Measurements from ENCODE around the gene ETNK2. TPM values are rescaled to one million over a fixed set of nuclear protein-coding genes. Genes with fewer than 3 reads are reported as not detected.

ETNK2 gene
- 1.4 TPM for polyA plus RNA-seq (2012; ENCODE audit: insufficient read length, low read depth)

- TF ChIP-seq POLR2AphosphoS5 (IDR thresholded peaks at IDR 0.05; ENCODE audit: low read depth, low read length) (no peak), FOXP2 (optimal IDR thresholded peaks at IDR 0.05; ENCODE audit: borderline replicate concordance, extremely low read depth, extremely low read length, insufficient read depth) (peak; percentile 22)
Measured at GRCh38 chr1:204151552-204152309, at the start of gene ETNK2. ETNK2 (minus strand) TSS chr1:204152044; CDS start chr1:204151852, 192 bp downstream.

- TF ChIP-seq POLR2AphosphoS5 (IDR thresholded peaks at IDR 0.05; ENCODE audit: low read depth, low read length) (no peak), REST (IDR thresholded peaks at IDR 0.05; ENCODE audit: insufficient read depth in 1 of 2, low read depth in 2 of 2, low read length in 2 of 2) (no peak), TAF1 (IDR thresholded peaks at IDR 0.05; ENCODE audit: borderline replicate concordance, insufficient read depth, low read length) (no peak), SIN3A (IDR thresholded peaks at IDR 0.05; ENCODE audit: borderline replicate concordance, insufficient read depth, low read length) (no peak), FOXP2 (optimal IDR thresholded peaks at IDR 0.05; ENCODE audit: borderline replicate concordance, extremely low read depth, extremely low read length, insufficient read depth) (no peak)
Measured at GRCh38 chr1:204201348-204202040, 49.6 kb upstream of the ETNK2 start.

GRCh38 chr1:204199579-204199978 lies 47.7 kb upstream of the ETNK2 start:
- TF ChIP-seq SIN3A (IDR thresholded peaks at IDR 0.05; ENCODE audit: borderline replicate concordance, insufficient read depth, low read length): no peak
- TF ChIP-seq REST (IDR thresholded peaks at IDR 0.05; ENCODE audit: insufficient read depth in 1 of 2, low read depth in 2 of 2, low read length in 2 of 2): no peak
- TF ChIP-seq POLR2AphosphoS5 (IDR thresholded peaks at IDR 0.05; ENCODE audit: low read depth, low read length): no peak
- no peak for TF ChIP-seq TAF1 (IDR thresholded peaks at IDR 0.05; ENCODE audit: borderline replicate concordance, insufficient read depth, low read length)
- TF ChIP-seq FOXP2 (optimal IDR thresholded peaks at IDR 0.05; ENCODE audit: borderline replicate concordance, extremely low read depth, extremely low read length, insufficient read depth): no peak

GRCh38 chr1:204198348-204199340 lies 46.8 kb upstream of the ETNK2 start:
- no peak for TF ChIP-seq SIN3A (IDR thresholded peaks at IDR 0.05; ENCODE audit: borderline replicate concordance, insufficient read depth, low read length)
- no peak for TF ChIP-seq TAF1 (IDR thresholded peaks at IDR 0.05; ENCODE audit: borderline replicate concordance, insufficient read depth, low read length)
- TF ChIP-seq REST (IDR thresholded peaks at IDR 0.05; ENCODE audit: insufficient read depth in 1 of 2, low read depth in 2 of 2, low read length in 2 of 2): no peak
- no peak for TF ChIP-seq FOXP2 (optimal IDR thresholded peaks at IDR 0.05; ENCODE audit: borderline replicate concordance, extremely low read depth, extremely low read length, insufficient read depth)
- no peak for TF ChIP-seq POLR2AphosphoS5 (IDR thresholded peaks at IDR 0.05; ENCODE audit: low read depth, low read length)

GRCh38 chr1:204197068-204197467 lies 45.2 kb upstream of the ETNK2 start:
- no peak for TF ChIP-seq REST (IDR thresholded peaks at IDR 0.05; ENCODE audit: insufficient read depth in 1 of 2, low read depth in 2 of 2, low read length in 2 of 2)
- TF ChIP-seq POLR2AphosphoS5 (IDR thresholded peaks at IDR 0.05; ENCODE audit: low read depth, low read length): no peak
- no peak for TF ChIP-seq FOXP2 (optimal IDR thresholded peaks at IDR 0.05; ENCODE audit: borderline replicate concordance, extremely low read depth, extremely low read length, insufficient read depth)
- TF ChIP-seq TAF1 (IDR thresholded peaks at IDR 0.05; ENCODE audit: borderline replicate concordance, insufficient read depth, low read length): no peak
- no peak for TF ChIP-seq SIN3A (IDR thresholded peaks at IDR 0.05; ENCODE audit: borderline replicate concordance, insufficient read depth, low read length)

All from PFSK-1 (cell line).